SJSA1 (cell line): ENCODE data around the gene HMGN4. TPM values are rescaled to one million over a fixed set of nuclear protein-coding genes. Genes with fewer than 3 reads are reported as not detected.

Experiments used
- DNase-seq, 2 experiments: peaks; one replicate each; pipeline ENCODE4 v3.0.0-alpha.2; 2015 to 2020; ENCODE audit warnings: low spot score in 2 of 2, low read depth in 1 of 2
- H3K27ac ChIP-seq: fragments of 250-450 bp; sonication (Bioruptor Pico); 2 replicates; pipeline ENCODE4 v1.5.1; 2020; ENCODE audit warnings: mild to moderate bottlenecking, moderate library complexity
- H3K27me3 ChIP-seq: fragments of 250-450 bp; sonication (Bioruptor Pico); replicated peaks from 2 replicates; pipeline ENCODE4 v1.5.1; 2020; ENCODE audit warnings: mild to moderate bottlenecking, moderate library complexity
- H3K36me3 ChIP-seq: fragments of 250-450 bp; sonication (Bioruptor Pico); 2 replicates; pipeline ENCODE4 v1.5.1; 2020; ENCODE audit warnings: mild to moderate bottlenecking
- H3K4me1 ChIP-seq: fragments of 250-450 bp; sonication (Bioruptor Pico); replicated peaks from 2 replicates; pipeline ENCODE4 v1.6.1; 2021; ENCODE audit warnings: mild to moderate bottlenecking
- H3K4me3 ChIP-seq: fragments of 250-450 bp; sonication (Bioruptor Pico); 2 replicates; pipeline ENCODE4 v1.5.1; 2020; ENCODE audit warnings: mild to moderate bottlenecking
- H3K9me3 ChIP-seq: fragments of 250-450 bp; sonication (Bioruptor Pico); replicated peaks from 2 replicates; pipeline ENCODE4 v1.5.1; 2020; ENCODE audit warnings: mild to moderate bottlenecking
- total RNA-seq: library from RNA; depleted of rRNA; stranded (reverse); fragments of >200 nt; shearing (Covaris generic); gene quantifications from 2 replicates; pipeline ENCODE4 v1.2.3, GENCODE V29; 2014

HMGN4 gene
- total RNA-seq, 1 experiment from 2014 or later, result 110 TPM

DNA sequence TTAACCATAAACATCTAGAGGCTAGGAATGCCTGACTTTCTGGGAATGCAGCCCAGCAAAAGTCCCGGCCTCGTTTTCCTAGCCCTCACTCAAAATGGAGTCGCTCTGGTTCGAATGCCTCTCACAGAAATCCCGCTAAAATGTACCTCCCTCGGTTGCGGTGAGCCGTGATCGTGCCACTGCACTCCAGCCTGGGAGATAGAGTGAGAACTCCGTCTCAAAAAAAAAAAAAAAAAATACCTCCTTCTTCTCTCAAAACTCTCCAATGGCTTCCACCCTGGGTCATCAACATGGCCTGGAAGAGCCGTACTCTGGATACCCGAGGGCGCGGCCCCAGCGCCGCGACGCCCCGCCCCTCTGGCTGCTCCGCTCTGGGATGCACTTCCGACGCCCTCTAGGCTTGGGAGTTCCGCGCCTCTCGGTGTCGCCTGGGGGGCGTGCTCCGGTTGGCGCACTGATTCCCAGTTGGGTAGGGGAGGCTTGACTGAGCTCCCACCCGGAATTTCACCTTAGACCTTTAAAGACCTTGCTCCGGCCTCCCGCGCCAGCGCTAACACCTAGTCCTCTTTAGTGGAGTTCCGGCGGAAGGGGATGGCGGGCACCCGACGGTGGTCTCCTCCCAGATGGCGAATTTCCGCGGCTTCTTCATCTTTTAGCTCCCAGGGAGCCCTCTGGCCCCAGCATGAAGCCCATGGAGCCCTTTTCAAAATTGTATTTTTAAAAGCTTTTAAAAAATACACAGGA lies 12.3 kb downstream of the HMGN4 start:
- Histone ChIP-seq H3K9me3 (no peaks in the 10 kb centered on the region), H3K36me3 (peaks cover 10% of the 10 kb centered on the region), H3K4me3 (peak overlapping the region; percentile 40), H3K27me3 (no peaks in the 10 kb centered on the region), H3K4me1 (peaks cover 10% of the 10 kb centered on the region), H3K27ac (no peak overlapping the region)
- peak; percentile 52 to 77 for DNase-seq

- DNase-seq, result no peak
Measured at GRCh38 chr6:26552205-26552604, 14.0 kb downstream of the HMGN4 start.

DNA sequence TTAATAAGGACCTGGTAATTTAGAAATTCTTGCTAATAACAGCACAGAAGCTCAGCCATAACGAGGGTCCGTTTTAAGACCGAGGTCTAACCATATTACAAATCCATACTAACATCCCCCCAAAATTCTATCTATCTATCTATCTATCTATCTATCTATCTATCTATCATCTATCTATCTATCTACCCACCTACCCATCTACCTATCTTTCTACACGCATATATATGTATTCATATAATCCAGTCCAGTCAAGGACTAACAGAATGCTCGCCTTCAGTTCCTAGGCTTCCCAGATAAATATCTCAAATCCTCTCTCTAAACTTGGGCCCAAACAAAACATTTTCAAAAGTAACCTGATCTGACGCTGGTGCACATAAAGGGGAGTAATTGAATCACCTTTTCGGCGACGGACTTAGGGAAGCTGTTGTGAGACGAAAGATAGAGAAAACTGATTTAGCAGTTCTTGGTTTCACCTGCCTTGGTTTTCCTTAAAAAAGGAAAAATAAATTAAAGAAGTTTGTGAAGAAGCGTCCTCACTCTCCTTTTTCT lies 14.5 kb downstream of the HMGN4 start:
- peak overlapping the region; percentile 41 for H3K4me3 ChIP-seq
- no peaks in the 10 kb centered on the region for H3K9me3 ChIP-seq
- no peaks in the 10 kb centered on the region for H3K27me3 ChIP-seq
- peaks cover 14% of the 10 kb centered on the region for H3K4me1 ChIP-seq
- H3K36me3 ChIP-seq, result no peaks in the 10 kb centered on the region
- DNase-seq, result no peak
- no peak overlapping the region for H3K27ac ChIP-seq

More at GRCh38 chr6:26552205-26552604, 14.0 kb downstream of the HMGN4 start:
- H3K9me3 ChIP-seq, result no peaks in the 10 kb centered on the region
- H3K27me3 ChIP-seq, result no peaks in the 10 kb centered on the region
- H3K4me3 ChIP-seq, result no peak overlapping the region
- peaks cover 14% of the 10 kb centered on the region for H3K4me1 ChIP-seq
- H3K36me3 ChIP-seq, result no peaks in the 10 kb centered on the region
- no peak overlapping the region for H3K27ac ChIP-seq

- H3K4me1 ChIP-seq, result peaks cover 14% of the 10 kb centered on the region
- no peaks in the 10 kb centered on the region for H3K9me3 ChIP-seq
- no peaks in the 10 kb centered on the region for H3K27me3 ChIP-seq
- no peaks in the 10 kb centered on the region for H3K36me3 ChIP-seq
- H3K27ac ChIP-seq, result peak overlapping the region; percentile 26; the same call in 1 of the 2 replicates
- DNase-seq, result peak in 1 of 2 experiments; percentile 76
- peak overlapping the region; percentile 41 for H3K4me3 ChIP-seq
Measured at GRCh38 chr6:26553264-26553634, 15.1 kb downstream of the HMGN4 start.

DNA sequence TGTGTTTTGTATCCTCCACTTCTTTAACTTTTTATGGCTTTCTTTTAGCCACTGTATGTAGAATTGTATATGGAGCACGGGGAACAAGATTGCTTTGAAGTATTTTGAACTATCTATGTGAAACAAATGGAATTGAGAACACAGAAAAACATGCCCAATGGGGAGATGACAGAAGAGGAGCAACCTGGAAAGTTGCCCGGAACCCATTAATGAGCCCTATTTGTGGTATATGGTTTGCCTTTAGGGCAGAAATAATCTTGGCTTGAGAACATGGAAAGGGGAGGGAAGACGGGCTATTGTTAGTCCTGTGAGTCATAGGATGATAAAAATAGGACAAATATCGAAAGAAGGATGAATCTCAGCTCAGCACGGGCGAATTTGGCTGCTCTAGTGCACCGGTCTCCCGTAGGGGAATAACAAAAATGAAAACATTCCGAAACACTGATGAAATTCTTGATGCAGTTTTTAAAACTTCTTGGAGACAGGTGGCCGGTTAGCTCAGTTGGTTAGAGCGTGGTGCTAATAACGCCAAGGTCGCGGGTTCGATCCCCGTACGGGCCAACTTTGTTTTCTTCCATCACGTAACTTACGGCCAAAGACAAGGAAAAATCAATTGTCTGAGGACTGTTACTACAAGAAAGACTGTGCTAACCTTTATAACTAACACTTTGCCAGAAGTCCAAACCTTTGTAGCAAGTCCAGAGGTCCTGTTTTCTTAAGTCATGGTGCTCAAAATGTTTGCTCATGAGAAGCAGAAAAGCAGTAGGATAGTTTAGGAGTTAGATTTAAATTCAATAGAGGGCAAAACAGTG lies 15.7 kb downstream of the HMGN4 start:
- H3K36me3 ChIP-seq, result no peaks in the 10 kb centered on the region
- H3K4me1 ChIP-seq, result peaks cover 14% of the 10 kb centered on the region
- H3K4me3 ChIP-seq, result peak overlapping the region; percentile 41
- peak overlapping the region; percentile 26 for H3K27ac ChIP-seq
- peak; percentile 86 to 97 for DNase-seq
- no peaks in the 10 kb centered on the region for H3K9me3 ChIP-seq
- H3K27me3 ChIP-seq, result no peaks in the 10 kb centered on the region

- Histone ChIP-seq H3K36me3 (no peaks in the 10 kb centered on the region), H3K4me3 (peak overlapping the region; percentile 41), H3K27ac (no peak overlapping the region), H3K4me1 (peaks cover 14% of the 10 kb centered on the region), H3K9me3 (no peaks in the 10 kb centered on the region), H3K27me3 (no peaks in the 10 kb centered on the region)
- DNase-seq, result no peak
Measured at GRCh38 chr6:26554447-26554696, 16.2 kb downstream of the HMGN4 start.

DNA sequence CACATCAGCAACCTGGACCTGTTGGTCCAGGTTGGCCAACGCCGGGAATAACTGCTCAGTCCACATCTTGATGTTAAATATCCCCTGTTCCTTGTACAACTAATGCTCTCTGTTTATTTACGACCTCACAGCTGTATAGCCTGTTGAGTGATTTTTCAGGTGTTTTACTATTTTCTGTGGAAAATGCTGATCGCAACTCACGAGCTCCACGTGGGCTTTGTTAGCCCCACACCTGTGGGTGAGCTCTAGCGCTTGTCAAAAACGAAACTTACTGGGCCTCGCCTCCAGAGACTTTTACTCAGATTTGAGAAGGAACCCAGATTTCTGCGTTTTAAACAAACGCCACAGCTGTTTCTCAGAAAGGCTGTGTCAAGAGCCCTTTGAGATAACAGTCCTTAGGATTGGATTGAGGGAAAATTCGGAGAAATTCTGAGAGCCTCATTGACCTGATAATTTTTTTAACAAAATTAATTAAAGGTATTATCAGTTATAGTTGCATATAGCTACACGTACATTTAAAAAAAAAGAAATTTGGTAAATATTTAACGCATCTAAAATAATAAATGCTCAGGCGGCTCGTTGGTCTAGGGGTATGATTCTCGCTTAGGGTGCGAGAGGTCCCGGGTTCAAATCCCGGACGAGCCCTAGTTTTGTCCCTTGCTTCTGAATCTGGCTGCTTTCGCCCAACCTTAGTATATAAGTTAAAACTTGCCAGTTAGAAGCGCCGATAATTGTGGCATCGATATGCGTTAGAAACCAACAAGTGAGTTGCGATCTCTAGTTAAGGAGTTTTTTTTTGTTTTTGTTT lies 16.7 kb downstream of the HMGN4 start:
- peak; percentile 71 to 76 for DNase-seq
- peak overlapping the region; percentile 41 for H3K4me3 ChIP-seq
- H3K4me1 ChIP-seq, result peaks cover 14% of the 10 kb centered on the region
- H3K36me3 ChIP-seq, result no peaks in the 10 kb centered on the region
- H3K27me3 ChIP-seq, result no peaks in the 10 kb centered on the region
- no peaks in the 10 kb centered on the region for H3K9me3 ChIP-seq
- H3K27ac ChIP-seq, result no peak overlapping the region

DNA sequence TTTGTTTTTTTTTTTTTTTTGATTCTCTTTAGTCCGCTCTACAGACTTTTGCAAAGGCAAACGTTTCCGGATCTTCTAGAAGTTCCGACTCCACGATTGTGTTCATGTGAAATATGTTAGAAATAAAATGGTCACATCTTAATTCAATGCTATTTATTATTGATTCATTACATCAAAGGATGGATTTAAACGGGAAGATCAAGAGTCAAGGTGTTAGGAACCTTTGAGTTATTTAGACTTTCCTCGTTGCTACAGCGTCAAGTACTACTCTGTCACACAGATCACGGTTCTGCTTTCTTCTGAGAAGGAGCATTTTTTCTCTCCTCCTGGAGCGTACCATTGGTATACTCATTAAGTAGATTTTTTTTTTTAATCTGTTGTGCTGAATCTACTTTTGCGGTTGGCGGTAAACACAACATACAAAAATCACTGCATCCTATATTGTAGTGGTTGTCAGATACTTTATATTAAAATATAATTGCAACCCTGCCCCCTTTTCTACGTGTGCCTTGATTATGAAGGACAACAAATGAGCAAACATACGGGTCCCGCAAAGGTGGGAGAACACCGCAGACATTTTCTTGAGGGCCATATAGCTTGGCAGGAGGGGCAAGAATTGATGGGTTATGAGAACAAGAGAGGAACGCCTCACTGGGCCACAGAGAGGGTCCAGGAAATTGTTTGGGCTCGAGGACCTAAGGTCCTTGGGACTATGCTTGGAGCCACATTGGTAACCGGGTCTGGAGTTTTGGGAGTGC lies 17.5 kb downstream of the HMGN4 start:
- DNase-seq, result peak in 1 of 2 experiments; percentile 18
- Histone ChIP-seq H3K27me3 (no peaks in the 10 kb centered on the region), H3K9me3 (no peaks in the 10 kb centered on the region), H3K4me3 (no peak overlapping the region), H3K4me1 (peaks cover 11% of the 10 kb centered on the region), H3K36me3 (no peaks in the 10 kb centered on the region), H3K27ac (no peak overlapping the region)

- no peaks in the 10 kb centered on the region for H3K36me3 ChIP-seq
- H3K9me3 ChIP-seq, result no peaks in the 10 kb centered on the region
- peaks cover 11% of the 10 kb centered on the region for H3K4me1 ChIP-seq
- H3K27ac ChIP-seq, result no peak overlapping the region
- DNase-seq, result peak; percentile 71 to 86
- H3K4me3 ChIP-seq, result no peak overlapping the region
- no peaks in the 10 kb centered on the region for H3K27me3 ChIP-seq
Measured at GRCh38 chr6:26556263-26557070, 18.3 kb downstream of the HMGN4 start.

DNA sequence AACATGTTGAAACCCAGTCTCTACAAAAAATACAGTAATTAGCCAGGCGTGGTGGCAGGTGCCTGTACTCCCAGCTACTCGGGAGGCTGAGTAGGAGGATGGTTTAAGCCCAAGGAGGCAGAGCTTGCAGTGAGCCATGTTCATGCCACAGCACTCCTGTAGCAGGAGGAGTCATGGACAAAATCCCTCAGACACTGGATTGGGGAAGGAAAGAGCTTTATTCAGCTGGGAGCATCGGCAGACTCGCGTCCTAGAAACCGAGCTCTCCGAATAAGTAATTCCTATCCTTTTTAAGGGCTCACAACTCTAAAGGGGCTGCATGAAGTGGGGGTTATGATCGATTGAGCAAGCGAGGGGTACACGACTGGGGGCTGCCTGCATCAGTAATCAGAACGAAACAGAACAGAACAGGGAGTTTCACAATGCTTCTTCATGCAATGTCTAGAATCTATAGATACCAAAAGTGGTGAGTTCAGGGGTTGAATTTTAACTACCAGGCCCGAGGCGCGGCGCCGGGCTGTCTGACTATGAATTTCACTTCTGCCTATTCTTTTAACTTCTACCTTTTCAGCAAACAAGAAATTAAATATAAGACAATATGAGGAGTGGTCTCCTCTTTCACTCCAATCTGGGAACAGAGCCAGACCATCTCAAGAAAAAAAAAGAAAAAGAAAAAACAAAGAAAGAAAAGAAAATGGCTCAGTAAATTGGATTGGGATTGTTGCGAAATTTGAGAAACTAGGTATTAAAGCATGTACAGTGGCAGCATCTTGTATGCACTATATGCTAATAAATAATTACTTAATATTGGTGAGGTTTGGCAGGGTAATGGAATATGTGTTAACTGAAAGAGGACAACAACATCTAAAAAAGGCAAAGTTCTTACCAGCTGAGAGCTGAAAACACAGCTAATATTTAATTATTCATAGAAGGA lies 23.6 kb downstream of the HMGN4 start:
- no peaks in the 10 kb centered on the region for H3K9me3 ChIP-seq
- H3K27ac ChIP-seq, result no peak overlapping the region
- 0 out of 2 replicates have a peak, but pooled peaks cover 4% of the 10 kb centered on the region for H3K4me1 ChIP-seq
- H3K36me3 ChIP-seq, result no peaks in the 10 kb centered on the region
- no peak for DNase-seq
- H3K4me3 ChIP-seq, result no peak overlapping the region
- H3K27me3 ChIP-seq, result no peaks in the 10 kb centered on the region

DNA sequence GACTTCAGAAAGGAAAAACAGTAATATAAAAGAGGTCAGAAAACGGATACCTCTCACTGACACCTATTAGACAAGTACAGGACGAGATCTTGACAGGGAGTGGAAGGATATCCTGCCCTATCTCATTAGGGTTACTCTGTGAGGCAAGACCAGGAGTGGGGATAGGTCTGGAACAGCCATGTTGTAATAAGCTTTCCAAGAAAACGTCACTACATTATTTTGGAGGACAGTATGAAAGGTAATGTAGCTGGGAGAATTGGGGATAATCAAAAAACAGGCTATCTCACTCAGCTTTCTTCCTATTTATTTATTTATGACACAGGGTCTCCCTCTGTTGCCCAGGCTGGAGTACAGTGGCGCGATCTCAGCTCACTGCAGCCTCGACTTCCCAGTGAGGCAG lies 25.3 kb downstream of the HMGN4 start:
- no peak for DNase-seq
- Histone ChIP-seq H3K36me3 (no peaks in the 10 kb centered on the region), H3K9me3 (no peaks in the 10 kb centered on the region)

More for the DNA sequence above, 25.3 kb downstream of the HMGN4 start:
- Histone ChIP-seq H3K27ac (no peak overlapping the region), H3K27me3 (no peaks in the 10 kb centered on the region), H3K4me3 (no peak overlapping the region), H3K4me1 (no peaks in the 10 kb centered on the region)
